Ascending aorta (tissue), 2 donors: ENCODE data around the gene COL26A1. TPM values are rescaled to one million over a fixed set of nuclear protein-coding genes. Genes with fewer than 3 reads are reported as not detected.
"Not testable (repeated sequence)": the region's sequence is repeated elsewhere in the genome, so short reads cannot be mapped to it uniquely, and the experiment has no call there.

Experiments
- DNase-seq, 2 donors: peaks; one replicate each; pipeline ENCODE4 v3.0.0-alpha.2; 2019; ENCODE audit warnings: low spot score in 2 of 2
- H3K27ac ChIP-seq, 2 donors: fragments of 200-600 bp; sonication (generic); one replicate each; pipeline ENCODE4 v1.5.1; 2016 to 2017; ENCODE audit warnings: mild to moderate bottlenecking in 1 of 2
- H3K27me3 ChIP-seq: fragments of 200-600 bp; sonication (generic); one replicate; pipeline ENCODE4 v1.5.1; 2017
- H3K36me3 ChIP-seq, 2 donors: fragments of 200-600 bp; sonication (generic); one replicate each; pipeline ENCODE4 v1.5.1; 2016
- H3K4me1 ChIP-seq, 2 donors: fragments of 200-600 bp; sonication (generic); one replicate each; pipeline ENCODE4 v1.5.1; 2016 to 2017; ENCODE audit warnings: mild to moderate bottlenecking in 1 of 2
- H3K4me3 ChIP-seq, 2 donors: fragments of 200-600 bp; sonication (generic); one replicate each; pipeline ENCODE4 v1.5.1; 2016 to 2017; ENCODE audit warnings: mild to moderate bottlenecking in 1 of 2
- H3K9me3 ChIP-seq, 2 donors: fragments of 200-600 bp; sonication (generic); one replicate each; pipeline ENCODE4 v1.5.1; 2016
- CTCF ChIP-seq, 3 experiments: fragments of 200-600 bp in 2 of 3; fragments of 450-650 bp in 1 of 3; sonication (generic) in 2 of 3; IDR thresholded peaks; one replicate each; pipeline ENCODE4 v1.5.1; 2016 to 2019; ENCODE audit warnings: antibody characterized with exemption in 3 of 3, mild to moderate bottlenecking in 1 of 3, moderate library complexity in 1 of 3
- intact Hi-C: fragments of 100-400 bp; cut with DNase I; formaldehyde crosslinking; loops from one replicate; pipeline ENCODE4 v1.15.1; 2023
- total RNA-seq: library from RNA; depleted of rRNA; stranded (reverse); fragments of >200 nt; gene quantifications from one replicate; pipeline ENCODE4 v1.1.0, GENCODE V29; 2016

The COL26A1 gene
- total RNA-seq, 1 donor from 2014 or later: not detected

GRCh38 chr7:101494602-101495329 is 132.1 kb downstream of the COL26A1 start:
- no peak for DNase-seq
- Histone ChIP-seq H3K27me3 (no peaks in the 10 kb centered on the region), H3K27ac (no peak overlapping the region), H3K36me3 (no peaks in the 10 kb centered on the region), H3K9me3 (no peaks in the 10 kb centered on the region), H3K4me3 (no peak overlapping the region), H3K4me1 (no peaks in the 10 kb centered on the region)
- intact Hi-C loops: no loop called here
- TF ChIP-seq CTCF (IDR thresholded peaks at IDR 0.05): no peak

DNA sequence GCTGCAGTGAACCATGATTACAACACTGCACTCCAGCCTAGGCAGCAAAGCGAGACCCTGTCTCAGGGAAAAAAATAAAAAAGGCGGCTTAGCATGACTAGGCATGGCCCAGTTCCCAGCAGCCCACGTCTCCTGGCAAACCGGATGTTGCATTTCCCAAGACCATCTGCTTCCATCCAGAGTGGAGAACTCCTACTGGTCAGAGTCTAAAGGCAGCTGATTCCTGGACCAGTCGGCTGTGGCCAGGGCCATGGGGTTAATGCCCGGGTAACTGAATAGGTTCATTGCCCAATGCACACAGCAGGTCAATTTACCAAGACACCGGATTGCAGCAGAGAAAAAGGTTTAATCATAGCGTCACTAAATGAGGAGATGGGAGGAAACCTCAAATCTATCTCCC is 133.3 kb downstream of the COL26A1 start:
- H3K4me1 ChIP-seq: no peaks in the 10 kb centered on the region
- no peaks in the 10 kb centered on the region for H3K27me3 ChIP-seq

DNA sequence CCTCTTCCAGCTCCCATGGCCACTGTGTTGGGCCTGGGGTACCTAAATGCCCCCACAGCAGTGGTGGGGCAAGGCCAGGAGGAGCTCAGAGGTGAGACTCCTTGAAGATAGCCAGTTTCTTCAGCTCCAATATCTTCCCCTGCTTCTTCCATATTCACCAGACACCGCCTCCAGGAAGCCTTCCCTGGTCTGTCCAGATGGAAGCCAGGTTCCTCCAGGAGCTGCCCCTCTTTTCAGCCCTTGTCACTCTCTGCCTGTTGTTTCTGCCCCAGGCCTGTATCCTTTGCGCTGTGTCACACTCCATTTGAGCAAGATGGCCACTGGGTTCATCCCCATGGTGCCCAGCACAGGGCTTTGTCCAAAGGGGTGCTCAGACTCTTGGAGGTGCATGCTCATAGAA is 138.7 kb downstream of the COL26A1 start:
- no peaks in the 10 kb centered on the region for H3K27me3 ChIP-seq
- H3K4me1 ChIP-seq: no peaks in the 10 kb centered on the region
- DNase-seq: no peak
- intact Hi-C loops: no loop called here
- H3K36me3 ChIP-seq: no peaks in the 10 kb centered on the region
- TF ChIP-seq CTCF (IDR thresholded peaks at IDR 0.05): no peak
- no peak overlapping the region for H3K4me3 ChIP-seq
- H3K9me3 ChIP-seq: no peaks in the 10 kb centered on the region
- H3K27ac ChIP-seq: no peak overlapping the region

More for the DNA sequence above, 133.3 kb downstream of the COL26A1 start:
- H3K27ac ChIP-seq: no peak overlapping the region
- H3K36me3 ChIP-seq: no peaks in the 10 kb centered on the region
- DNase-seq: no peak
- H3K4me3 ChIP-seq: no peak overlapping the region
- TF ChIP-seq CTCF (IDR thresholded peaks at IDR 0.05): no peak
- intact Hi-C loops: no loop called here
- no peaks in the 10 kb centered on the region for H3K9me3 ChIP-seq

DNA sequence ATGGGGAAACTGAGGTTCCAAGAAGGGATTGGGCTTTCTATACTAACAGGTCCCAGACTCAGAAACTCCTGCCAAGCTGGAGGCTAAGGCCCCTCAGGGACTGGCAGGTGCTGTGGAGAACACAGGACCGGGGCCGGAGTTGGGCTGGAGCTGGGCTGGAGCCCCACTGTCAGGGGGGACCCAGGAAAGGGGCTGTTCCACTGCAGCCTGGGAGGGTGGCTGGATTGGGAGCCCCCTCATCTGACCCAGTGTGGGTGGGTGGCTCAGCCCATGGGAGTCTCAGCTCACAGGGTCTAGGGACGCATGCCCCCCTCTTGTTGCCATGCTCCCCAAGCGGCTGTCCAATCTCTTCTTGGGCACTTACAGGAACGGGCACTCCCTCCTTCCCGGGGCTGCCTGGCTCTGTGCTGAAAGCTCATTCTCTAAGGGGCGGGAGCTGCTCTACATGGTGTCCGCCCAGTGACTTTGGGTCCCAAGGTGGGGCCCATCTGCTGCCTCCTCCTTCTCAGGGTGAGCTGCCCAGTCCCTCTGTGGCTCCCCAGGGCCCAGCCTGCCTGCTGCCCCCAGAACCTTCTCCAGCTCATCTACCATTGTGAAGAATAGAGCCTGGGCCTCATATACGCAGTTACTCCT is 139.9 kb downstream of the COL26A1 start:
- Histone ChIP-seq H3K27ac (no peak overlapping the region), H3K4me1 (no peaks in the 10 kb centered on the region), H3K27me3 (no peaks in the 10 kb centered on the region), H3K9me3 (no peaks in the 10 kb centered on the region), H3K4me3 (no peak overlapping the region), H3K36me3 (no peaks in the 10 kb centered on the region)
- intact Hi-C loops: no loop called here
- no peak for TF ChIP-seq CTCF (IDR thresholded peaks at IDR 0.05)
- DNase-seq: no peak

DNA sequence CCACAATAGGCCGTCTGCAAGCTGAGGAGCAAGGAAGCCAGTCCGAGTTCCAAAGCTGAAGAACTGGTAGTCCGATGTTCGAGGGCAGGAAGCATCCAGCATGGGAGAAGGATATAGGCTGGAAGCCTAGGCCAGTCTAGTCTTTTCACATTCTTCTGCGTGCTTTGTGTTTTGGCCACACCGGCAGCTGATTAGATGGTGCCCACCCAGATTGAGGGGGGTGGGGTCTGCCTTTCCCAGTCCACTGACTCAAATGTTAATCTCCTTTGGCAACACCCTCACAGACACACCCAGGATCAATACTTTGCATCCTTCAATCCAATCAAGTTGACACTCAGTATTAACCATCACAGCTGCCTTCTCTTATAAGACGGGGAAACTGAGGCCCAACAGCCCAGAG is 142.8 kb downstream of the COL26A1 start:
- intact Hi-C loops, H3K27me3 ChIP-seq, H3K4me1 ChIP-seq, H3K27ac ChIP-seq, DNase-seq, H3K36me3 ChIP-seq, H3K9me3 ChIP-seq, H3K4me3 ChIP-seq: not testable (repeated sequence)

- H3K4me1 ChIP-seq: no peaks in the 10 kb centered on the region
- no peaks in the 10 kb centered on the region for H3K27me3 ChIP-seq
- H3K4me3 ChIP-seq: no peak overlapping the region
- TF ChIP-seq CTCF (IDR thresholded peaks at IDR 0.05): no peak
- no peak for DNase-seq
- H3K9me3 ChIP-seq: no peaks in the 10 kb centered on the region
- no peak overlapping the region for H3K27ac ChIP-seq
- intact Hi-C loops: no loop called here
- H3K36me3 ChIP-seq: no peaks in the 10 kb centered on the region
Observed at GRCh38 chr7:101506531-101506930, 143.9 kb downstream of the COL26A1 start.
